Activated CD8-positive, alpha-beta T cell treated with anti-CD3 and anti-CD28 coated beads for 36 hours (primary cell): ENCODE results near the gene SAMD8. TPM values are rescaled to one million over a fixed set of nuclear protein-coding genes. Genes with fewer than 3 reads are reported as not detected.

Source experiments
- ATAC-seq: fragments of 200-7000 bp; cut with Tn5 transposase; one replicate; pipeline ENCODE4 v1.10.0; 2021; ENCODE audit warnings: mild to moderate bottlenecking, moderate library complexity
- CTCF ChIA-PET: fragments of 350-600 bp; sonication (Branson Sonifier 250); formaldehyde crosslinking; loops from one replicate; lab custom pipeline; 2021; ENCODE audit warnings: antibody characterized with exemption; lab: Charles Lee
- POLR2A ChIA-PET: fragments of 350-600 bp; sonication (Branson Sonifier 250); formaldehyde crosslinking; loops from one replicate; lab custom pipeline; 2021; ENCODE audit warnings: antibody characterized with exemption; lab: Charles Lee
- DNase-seq: peaks from one replicate; pipeline ENCODE4 v3.0.0-alpha.2; 2020
- H3K27ac Mint-ChIP-seq: one replicate; pipeline ENCODE4 v1.8.0; 2021; ENCODE audit warnings: mild to moderate bottlenecking, mixed read lengths
- H3K27me3 Mint-ChIP-seq: one replicate; pipeline ENCODE4 v1.8.0; 2021; ENCODE audit warnings: mixed read lengths
- H3K36me3 Mint-ChIP-seq: one replicate; pipeline ENCODE4 v1.8.0; 2021; ENCODE audit warnings: low read depth, mixed read lengths
- H3K4me1 Mint-ChIP-seq: one replicate; pipeline ENCODE4 v1.8.0; 2021; ENCODE audit warnings: low read depth, mixed read lengths
- H3K4me3 Mint-ChIP-seq: one replicate; pipeline ENCODE4 v1.8.0; 2021; ENCODE audit warnings: mild to moderate bottlenecking, moderate library complexity, mixed read lengths
- H3K9me3 Mint-ChIP-seq: one replicate; pipeline ENCODE4 v1.8.0; 2021; ENCODE audit warnings: mixed read lengths
- intact Hi-C: fragments of 100-400 bp; cut with micrococcal nuclease; formaldehyde crosslinking; loops from one replicate; pipeline ENCODE4 v1.10.0; 2022
- total RNA-seq, 2 experiments: library from RNA; stranded (reverse); gene quantifications; one replicate each; pipeline ENCODE4 v1.2.3, GENCODE V29; 2021
- TF ChIP-seq, protein P1 (sequence below): fragments of 200-600 bp; IDR thresholded peaks from one replicate; pipeline ENCODE4 v1.8.0; 2022; ENCODE audit warnings: antibody characterized with exemption, mild to moderate bottlenecking

SAMD8 gene
- total RNA-seq, 2 experiments from 2014 or later = 21.9 to 23.7 TPM

GRCh38 chr10:75098902-75099673 is 12.4 kb upstream of the SAMD8 start:
- ChIA-PET POLR2A (interaction anchor here (0.8 kb wide), 1 partner anchor 12 kb away, joined by 3 read pairs; the partner anchor contains the start of gene SAMD8), CTCF (interaction anchor here (0.8 to 3.5 kb wide), 18 partner anchors 9 to 855 kb away, joined by 3 to 14 read pairs (median 4); partner anchors contain the start of gene COMTD1)
- no peak overlapping the region for H3K4me3 Mint-ChIP-seq
- peak overlapping the region; percentile 30 for H3K27ac Mint-ChIP-seq
- TF ChIP-seq, protein P1, sequence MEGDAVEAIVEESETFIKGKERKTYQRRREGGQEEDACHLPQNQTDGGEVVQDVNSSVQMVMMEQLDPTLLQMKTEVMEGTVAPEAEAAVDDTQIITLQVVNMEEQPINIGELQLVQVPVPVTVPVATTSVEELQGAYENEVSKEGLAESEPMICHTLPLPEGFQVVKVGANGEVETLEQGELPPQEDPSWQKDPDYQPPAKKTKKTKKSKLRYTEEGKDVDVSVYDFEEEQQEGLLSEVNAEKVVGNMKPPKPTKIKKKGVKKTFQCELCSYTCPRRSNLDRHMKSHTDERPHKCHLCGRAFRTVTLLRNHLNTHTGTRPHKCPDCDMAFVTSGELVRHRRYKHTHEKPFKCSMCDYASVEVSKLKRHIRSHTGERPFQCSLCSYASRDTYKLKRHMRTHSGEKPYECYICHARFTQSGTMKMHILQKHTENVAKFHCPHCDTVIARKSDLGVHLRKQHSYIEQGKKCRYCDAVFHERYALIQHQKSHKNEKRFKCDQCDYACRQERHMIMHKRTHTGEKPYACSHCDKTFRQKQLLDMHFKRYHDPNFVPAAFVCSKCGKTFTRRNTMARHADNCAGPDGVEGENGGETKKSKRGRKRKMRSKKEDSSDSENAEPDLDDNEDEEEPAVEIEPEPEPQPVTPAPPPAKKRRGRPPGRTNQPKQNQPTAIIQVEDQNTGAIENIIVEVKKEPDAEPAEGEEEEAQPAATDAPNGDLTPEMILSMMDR = no peak
- ATAC-seq (no peak), DNase-seq (no peak)
- H3K27me3 Mint-ChIP-seq = no peaks in the 10 kb centered on the region
- H3K9me3 Mint-ChIP-seq = no peaks in the 10 kb centered on the region
- intact Hi-C loops = loop anchor here (10.0 kb wide), 1 partner anchor 354 kb away; no protein-coding TSS in a partner anchor
- H3K4me1 Mint-ChIP-seq = peaks cover 7% of the 10 kb centered on the region
- no peaks in the 10 kb centered on the region for H3K36me3 Mint-ChIP-seq

DNA sequence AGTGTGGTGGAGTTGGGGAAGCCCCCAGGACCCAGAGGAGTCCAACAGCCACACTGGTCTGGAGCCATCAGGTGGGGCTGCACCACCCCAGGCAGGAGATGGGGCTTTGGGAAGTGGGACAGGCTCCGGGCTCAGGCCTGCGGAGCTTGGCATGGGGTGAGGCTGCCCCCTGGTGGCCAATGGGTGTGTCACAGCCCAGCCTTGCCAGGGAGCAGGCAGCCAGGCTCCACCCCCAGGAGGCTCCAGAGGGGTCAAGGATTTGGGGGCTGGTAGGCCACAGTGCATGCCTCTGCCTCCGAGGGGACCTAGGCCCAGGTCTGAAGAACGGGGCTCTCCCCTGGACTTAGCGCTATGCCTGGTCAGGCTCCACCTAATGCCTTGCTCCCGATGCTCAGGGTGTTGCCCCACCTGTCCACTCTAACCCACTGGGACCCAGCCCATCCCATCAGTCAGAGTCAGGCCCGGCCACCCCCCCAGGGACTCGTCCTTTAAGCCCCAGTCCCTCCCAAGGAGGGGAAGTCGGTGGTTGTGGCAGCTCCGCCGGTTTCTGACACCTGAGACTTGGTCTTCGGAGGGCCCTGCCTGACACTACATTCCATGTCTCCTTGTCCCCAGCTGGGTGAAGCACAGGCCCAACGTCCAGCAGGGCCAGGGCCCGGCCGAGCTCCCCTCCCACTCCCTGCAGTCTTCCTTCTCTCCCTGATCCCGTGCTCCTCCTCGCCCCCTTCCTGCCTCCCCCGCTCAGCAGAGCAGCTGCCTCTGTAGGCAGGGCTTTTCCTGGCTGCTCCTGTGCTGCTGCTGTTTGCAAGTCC is 11.3 kb upstream of the SAMD8 start:
- Mint-ChIP-seq H3K4me1 (peaks cover 7% of the 10 kb centered on the region), H3K4me3 (no peak overlapping the region), H3K9me3 (no peaks in the 10 kb centered on the region), H3K27ac (peak overlapping the region; percentile 30), H3K36me3 (no peaks in the 10 kb centered on the region), H3K27me3 (no peaks in the 10 kb centered on the region)
- CTCF ChIA-PET = interaction anchor here (0.7 to 3.5 kb wide), 15 partner anchors 10 to 949 kb away, joined by 3 to 14 read pairs (median 4); partner anchors contain the start of genes ADK, COMTD1 and SAMD8
- ATAC-seq (peak; percentile 99), DNase-seq (peak; percentile 85)
- intact Hi-C loops = loop anchor here (5.0 to 10.0 kb wide), 3 partner anchors 78 to 858 kb away; no protein-coding TSS in a partner anchor
- POLR2A ChIA-PET = interaction anchor here (0.9 kb wide), 1 partner anchor 11 kb away, joined by 3 read pairs; the partner anchor contains the start of gene SAMD8
- TF ChIP-seq, protein P1 = peak; percentile 99

DNA sequence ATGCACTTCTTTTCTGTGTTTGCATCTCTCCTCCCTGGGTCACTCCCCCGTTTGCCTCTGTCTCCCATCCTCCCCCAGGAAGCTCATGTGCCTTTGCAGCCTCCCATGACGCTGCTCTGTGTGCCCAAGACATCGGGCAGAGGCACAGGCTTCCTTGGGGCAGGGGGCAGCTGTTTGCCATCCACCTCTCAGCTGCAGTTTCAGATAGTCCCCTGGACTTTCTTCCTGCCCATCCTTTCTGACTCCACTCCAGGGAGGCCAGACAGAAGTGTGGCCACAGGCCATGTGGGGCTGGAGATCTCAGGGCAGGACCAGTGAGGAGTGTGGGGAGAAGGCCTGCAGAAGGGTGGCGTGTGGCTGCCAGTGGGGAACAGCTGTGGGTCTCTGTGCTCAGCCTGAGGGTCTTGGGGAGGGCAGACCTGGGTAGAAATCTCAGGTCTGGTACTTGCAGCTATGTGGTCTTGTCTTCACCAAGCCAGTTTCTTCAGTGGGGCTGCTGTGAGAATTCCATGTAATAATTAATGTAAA is 10.6 kb upstream of the SAMD8 start:
- Mint-ChIP-seq H3K27me3 (no peaks in the 10 kb centered on the region), H3K4me1 (peaks cover 7% of the 10 kb centered on the region), H3K27ac (no peak overlapping the region), H3K36me3 (no peaks in the 10 kb centered on the region), H3K9me3 (no peaks in the 10 kb centered on the region), H3K4me3 (no peak overlapping the region)
- DNase-seq (no peak), ATAC-seq (no peak)
- intact Hi-C loops = loop anchor here (5.0 kb wide), 2 partner anchors 79 to 859 kb away; no protein-coding TSS in a partner anchor
- TF ChIP-seq, protein P1 = no peak
- ChIA-PET CTCF (interaction anchor here (0.7 to 3.5 kb wide), 13 partner anchors 10 to 950 kb away, joined by 3 to 14 read pairs (median 4); partner anchors contain the start of genes ADK, COMTD1 and SAMD8), POLR2A (interaction anchor here (0.9 kb wide), 1 partner anchor 10 kb away, joined by 3 read pairs; the partner anchor contains the start of gene SAMD8)

DNA sequence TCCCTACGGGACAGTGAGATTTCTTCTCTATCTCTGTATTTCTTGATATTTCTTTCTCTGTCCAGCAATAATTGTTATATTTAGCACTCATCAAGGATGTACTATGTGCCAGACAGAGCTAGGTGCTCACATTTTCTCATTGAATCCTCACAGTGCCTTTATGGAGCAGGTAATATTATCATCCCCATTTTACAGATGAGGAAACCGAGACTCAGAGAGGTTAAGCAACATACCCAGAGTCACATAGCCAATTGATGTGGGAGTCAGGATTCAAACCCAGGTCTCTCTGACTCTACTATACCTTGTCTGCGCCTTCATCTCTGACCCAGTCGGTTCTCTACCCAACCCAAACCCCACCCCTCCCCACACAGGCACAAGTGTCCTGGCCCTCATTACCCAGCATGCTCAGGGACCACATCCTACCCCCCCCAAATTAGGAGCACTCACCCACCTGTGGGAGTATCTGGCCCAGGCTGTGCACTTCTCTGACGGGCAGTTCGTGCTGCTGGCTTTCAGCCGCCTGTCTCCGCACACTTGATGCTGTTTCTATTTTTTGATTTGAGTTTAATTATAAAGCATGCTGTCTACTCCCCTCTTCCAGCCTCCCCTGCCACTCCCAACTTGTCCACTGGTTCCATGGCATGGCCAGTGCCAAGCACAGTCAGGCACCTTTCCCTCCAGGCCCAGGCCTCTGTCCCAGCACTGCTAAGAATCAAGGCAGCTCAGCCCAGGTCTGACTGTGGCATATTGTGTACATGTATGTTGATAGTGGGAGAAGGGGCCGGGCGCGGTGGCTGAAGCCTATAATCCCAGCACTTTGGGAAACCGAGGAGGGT is 9.8 kb upstream of the SAMD8 start:
- ChIA-PET CTCF (interaction anchor here (0.6 to 2.7 kb wide), 7 partner anchors 9 to 858 kb away, joined by 3 to 14 read pairs (median 5); partner anchors contain the start of gene SAMD8), POLR2A (no interaction called here)
- DNase-seq (no peak), ATAC-seq (no peak)
- Mint-ChIP-seq H3K9me3 (no peaks in the 10 kb centered on the region), H3K27ac (no peak overlapping the region), H3K27me3 (no peaks in the 10 kb centered on the region), H3K4me1 (peaks cover 7% of the 10 kb centered on the region), H3K4me3 (no peak overlapping the region), H3K36me3 (no peaks in the 10 kb centered on the region)
- intact Hi-C loops = loop anchor here (5.0 kb wide), 2 partner anchors 79 to 859 kb away; no protein-coding TSS in a partner anchor
- TF ChIP-seq, protein P1 = no peak
